ENCODE results near the gene DNAJC8. TPM values are rescaled to one million over a fixed set of nuclear protein-coding genes. Genes with fewer than 3 reads are reported as not detected.

The DNAJC8 gene
- total and polyA plus RNA-seq, 2 donors from 2014 or later, result 71.7 to 110 TPM

DNA sequence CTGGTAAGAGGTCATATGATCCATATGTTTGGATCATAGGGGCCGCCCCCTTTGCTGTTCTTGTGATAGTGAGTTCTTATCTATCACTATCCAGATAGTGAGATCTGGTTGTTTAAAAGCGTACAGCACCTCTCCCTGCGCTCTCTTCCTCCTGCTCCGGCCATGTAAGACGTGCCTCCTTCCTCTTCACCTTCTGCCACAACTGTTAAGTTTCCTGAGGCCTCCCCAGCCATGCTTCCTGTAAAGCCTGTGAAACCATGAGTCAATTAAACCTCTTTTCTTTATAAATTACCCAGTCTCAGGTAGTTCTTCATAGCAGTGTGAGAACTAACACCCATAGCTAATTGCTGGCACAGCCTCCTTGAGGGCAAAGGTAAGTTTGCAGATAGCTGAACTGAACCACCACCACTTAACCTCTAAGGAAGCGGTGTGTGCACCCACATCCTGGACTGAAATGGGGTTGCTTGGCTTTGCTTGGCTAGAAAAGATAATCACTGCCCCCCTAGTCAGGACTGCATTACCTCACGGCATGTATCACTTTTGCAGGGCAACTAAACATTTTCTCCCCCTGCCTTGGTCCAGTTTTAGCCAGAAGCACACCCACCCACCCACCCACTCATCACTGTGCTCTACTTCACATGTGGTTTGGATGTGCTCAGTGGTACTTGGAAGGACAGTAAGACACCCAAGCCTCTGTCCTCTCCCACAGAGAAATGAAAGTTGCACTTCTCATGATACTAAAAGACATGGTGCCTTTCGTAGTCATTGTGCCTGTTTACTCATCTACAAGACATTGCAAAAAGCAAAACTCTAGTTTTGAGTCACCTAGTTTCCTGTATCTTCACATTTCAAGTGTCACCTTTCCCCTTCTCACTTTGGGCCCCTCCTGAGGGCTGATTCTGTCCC, 33.2 kb downstream of the DNAJC8 start:
- TF ChIP-seq, protein P1, sequence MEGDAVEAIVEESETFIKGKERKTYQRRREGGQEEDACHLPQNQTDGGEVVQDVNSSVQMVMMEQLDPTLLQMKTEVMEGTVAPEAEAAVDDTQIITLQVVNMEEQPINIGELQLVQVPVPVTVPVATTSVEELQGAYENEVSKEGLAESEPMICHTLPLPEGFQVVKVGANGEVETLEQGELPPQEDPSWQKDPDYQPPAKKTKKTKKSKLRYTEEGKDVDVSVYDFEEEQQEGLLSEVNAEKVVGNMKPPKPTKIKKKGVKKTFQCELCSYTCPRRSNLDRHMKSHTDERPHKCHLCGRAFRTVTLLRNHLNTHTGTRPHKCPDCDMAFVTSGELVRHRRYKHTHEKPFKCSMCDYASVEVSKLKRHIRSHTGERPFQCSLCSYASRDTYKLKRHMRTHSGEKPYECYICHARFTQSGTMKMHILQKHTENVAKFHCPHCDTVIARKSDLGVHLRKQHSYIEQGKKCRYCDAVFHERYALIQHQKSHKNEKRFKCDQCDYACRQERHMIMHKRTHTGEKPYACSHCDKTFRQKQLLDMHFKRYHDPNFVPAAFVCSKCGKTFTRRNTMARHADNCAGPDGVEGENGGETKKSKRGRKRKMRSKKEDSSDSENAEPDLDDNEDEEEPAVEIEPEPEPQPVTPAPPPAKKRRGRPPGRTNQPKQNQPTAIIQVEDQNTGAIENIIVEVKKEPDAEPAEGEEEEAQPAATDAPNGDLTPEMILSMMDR (IDR thresholded peaks at IDR 0.05; ENCODE audit: borderline replicate concordance, extremely low read depth, insufficient read depth), result no peak
- intact Hi-C loops (cut with DNase I), result loop anchor here (10.0 kb wide), 1 partner anchor 95 kb away; no protein-coding TSS in a partner anchor
- H3K4me3 ChIP-seq (ENCODE audit: low read length in 3 of 3), result no peak overlapping the region
- no peaks in the 10 kb centered on the region for H3K9me3 ChIP-seq (ENCODE audit: control insufficient read depth in 2 of 3, insufficient read depth in 1 of 3, low read length in 3 of 3)
- H3K27ac ChIP-seq (ENCODE audit: low read depth in 2 of 2, low read length in 2 of 2), result no peak overlapping the region
- no peaks in the 10 kb centered on the region for H3K27me3 ChIP-seq (ENCODE audit: control insufficient read depth, insufficient read depth, low read length)
- no peak for DNase-seq
- no peak for FAIRE-seq
- no peaks in the 10 kb centered on the region for H3K4me1 ChIP-seq (ENCODE audit: control insufficient read depth in 2 of 3, insufficient read depth in 2 of 3, low read depth in 1 of 3, low read length in 3 of 3)
- H3K36me3 ChIP-seq (ENCODE audit: control insufficient read depth in 2 of 3, insufficient read depth in 3 of 3, low read length in 3 of 3), result peaks cover 11 to 39% (median 21%) of the 10 kb centered on the region in 3 donors
- H3K9ac ChIP-seq (ENCODE audit: low read length in 3 of 3), result no peak overlapping the region

DNA sequence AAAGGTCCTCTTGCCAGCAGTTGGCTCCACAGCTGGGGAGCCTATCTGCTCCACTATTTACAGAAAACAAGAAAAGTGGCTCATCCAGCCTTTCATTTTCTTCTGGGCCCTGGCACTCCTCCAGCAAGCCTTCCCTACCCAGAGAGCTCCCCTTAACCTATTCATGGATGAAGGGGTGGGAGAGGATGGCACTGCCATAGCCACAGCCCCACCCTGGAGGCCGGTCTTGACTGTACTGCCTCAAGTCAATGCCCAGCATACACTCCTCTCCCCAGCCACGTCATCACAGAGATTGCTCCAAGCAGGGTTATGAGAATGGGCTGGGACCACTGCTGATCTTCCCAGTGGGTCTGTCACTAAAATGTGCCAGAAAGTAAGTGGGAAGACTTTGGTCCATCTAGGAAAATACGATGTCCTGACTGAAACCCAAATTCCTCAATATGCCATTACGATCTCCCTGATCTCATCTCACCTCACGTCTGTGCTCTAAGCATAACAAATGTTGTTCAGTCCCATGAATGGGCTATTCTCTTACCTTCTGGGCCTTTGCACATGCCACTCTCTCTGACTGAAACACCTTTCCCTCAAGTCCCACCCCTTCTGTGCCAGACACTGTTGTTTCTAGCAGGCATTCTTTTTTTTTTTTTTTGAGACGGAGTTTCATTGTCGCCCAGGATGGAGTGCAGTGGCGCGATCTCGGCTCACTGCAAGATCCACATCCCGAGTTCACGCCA, 35.0 kb downstream of the DNAJC8 start:
- Histone ChIP-seq H3K36me3 (ENCODE audit: control insufficient read depth in 2 of 3, insufficient read depth in 3 of 3, low read length in 3 of 3) (peaks cover 6 to 28% (median 14%) of the 10 kb centered on the region in 3 donors), H3K9ac (ENCODE audit: low read length in 3 of 3) (no peak overlapping the region), H3K27me3 (ENCODE audit: control insufficient read depth, insufficient read depth, low read length) (no peaks in the 10 kb centered on the region), H3K27ac (ENCODE audit: low read depth in 2 of 2, low read length in 2 of 2) (no peak overlapping the region), H3K4me1 (ENCODE audit: control insufficient read depth in 2 of 3, insufficient read depth in 2 of 3, low read depth in 1 of 3, low read length in 3 of 3) (no peaks in the 10 kb centered on the region), H3K4me3 (ENCODE audit: low read length in 3 of 3) (no peak overlapping the region), H3K9me3 (ENCODE audit: control insufficient read depth in 2 of 3, insufficient read depth in 1 of 3, low read length in 3 of 3) (no peaks in the 10 kb centered on the region)
- TF ChIP-seq, protein P1 (IDR thresholded peaks at IDR 0.05; ENCODE audit: borderline replicate concordance, extremely low read depth, insufficient read depth), result no peak
- DNase-seq (no peak), FAIRE-seq (no peak)
- intact Hi-C loops (cut with DNase I), result no loop called here

DNA sequence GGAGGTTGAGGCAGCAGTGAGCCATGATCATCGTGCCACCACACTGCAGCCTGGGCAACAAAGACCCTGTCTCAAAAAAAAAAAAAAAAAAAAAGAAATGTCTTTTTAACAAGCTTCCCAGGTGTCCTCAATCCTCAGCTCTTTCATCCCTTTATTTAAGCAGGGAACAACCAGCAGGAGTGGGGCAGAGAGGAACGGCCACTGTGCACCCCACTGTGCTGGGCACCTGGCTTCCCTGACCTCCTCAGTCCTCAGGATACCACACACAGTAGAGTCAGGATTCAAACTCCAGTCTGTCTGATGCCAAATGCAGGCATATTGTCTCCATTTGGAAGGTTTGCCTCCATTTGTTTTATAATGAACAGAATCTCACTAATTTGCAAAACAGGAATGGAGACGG, 36.5 kb downstream of the DNAJC8 start:
- no peaks in the 10 kb centered on the region for H3K4me1 ChIP-seq (ENCODE audit: control insufficient read depth in 2 of 3, insufficient read depth in 2 of 3, low read depth in 1 of 3, low read length in 3 of 3)
- no peak overlapping the region for H3K27ac ChIP-seq (ENCODE audit: low read depth in 2 of 2, low read length in 2 of 2)
- H3K36me3 ChIP-seq (ENCODE audit: control insufficient read depth in 2 of 3, insufficient read depth in 3 of 3, low read length in 3 of 3), result peaks cover 6 to 27% (median 12%) of the 10 kb centered on the region in 3 donors
- H3K9me3 ChIP-seq (ENCODE audit: control insufficient read depth in 2 of 3, insufficient read depth in 1 of 3, low read length in 3 of 3), result no peaks in the 10 kb centered on the region
- no peak overlapping the region for H3K9ac ChIP-seq (ENCODE audit: low read length in 3 of 3)
- no peaks in the 10 kb centered on the region for H3K27me3 ChIP-seq (ENCODE audit: control insufficient read depth, insufficient read depth, low read length)
- FAIRE-seq (no peak), DNase-seq (no peak)
- intact Hi-C loops (cut with DNase I), result no loop called here
- no peak overlapping the region for H3K4me3 ChIP-seq (ENCODE audit: low read length in 3 of 3)
- TF ChIP-seq, protein P1 (IDR thresholded peaks at IDR 0.05; ENCODE audit: borderline replicate concordance, extremely low read depth, insufficient read depth), result no peak

Data from kidney (tissue), 14 donors.